Gastrocnemius medialis (tissue), 4 donors: ENCODE data around the gene FLT4.

ENCODE experiments used
- POLR2A ChIP-seq, 2 donors: fragments of 450-650 bp; IDR thresholded peaks; one replicate each; pipeline ENCODE4 v1.6.1; 2017; ENCODE audit warnings: antibody characterized with exemption in 2 of 2, mild to moderate bottlenecking in 2 of 2, moderate library complexity in 2 of 2
- TF ChIP-seq, protein P1 (sequence below), 5 experiments: fragments of 450-650 bp in 3 of 5; fragments of 200-600 bp in 2 of 5; sonication (generic) in 2 of 5; IDR thresholded peaks in 4 of 5; conservative IDR thresholded peaks in 1 of 5; 1 replicate in 4 of 5; 2 replicates in 1 of 5; pipeline ENCODE4 v1.5.1; 2016 to 2019; ENCODE audit warnings: antibody characterized with exemption in 5 of 5, mild to moderate bottlenecking in 3 of 5, moderate library complexity in 3 of 5

DNA sequence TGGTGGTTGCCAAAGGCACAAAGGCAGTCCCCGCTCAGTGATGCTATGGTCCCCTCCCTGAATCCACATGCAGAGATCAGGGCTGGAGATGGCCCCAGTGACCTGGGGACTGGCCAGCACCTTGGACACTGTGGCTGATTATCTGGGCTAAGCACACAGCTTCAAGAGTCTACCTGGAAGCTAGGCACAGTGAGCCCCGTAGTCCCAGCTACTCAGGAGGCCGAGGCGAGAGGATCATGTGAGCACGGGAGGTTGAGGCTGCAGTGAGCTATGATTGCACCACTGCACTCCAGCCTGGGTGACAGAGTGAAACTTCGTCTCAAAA, 49.8 kb downstream of the FLT4 start:
- no peak for TF ChIP-seq POLR2A (IDR thresholded peaks at IDR 0.05)
- TF ChIP-seq, protein P1, sequence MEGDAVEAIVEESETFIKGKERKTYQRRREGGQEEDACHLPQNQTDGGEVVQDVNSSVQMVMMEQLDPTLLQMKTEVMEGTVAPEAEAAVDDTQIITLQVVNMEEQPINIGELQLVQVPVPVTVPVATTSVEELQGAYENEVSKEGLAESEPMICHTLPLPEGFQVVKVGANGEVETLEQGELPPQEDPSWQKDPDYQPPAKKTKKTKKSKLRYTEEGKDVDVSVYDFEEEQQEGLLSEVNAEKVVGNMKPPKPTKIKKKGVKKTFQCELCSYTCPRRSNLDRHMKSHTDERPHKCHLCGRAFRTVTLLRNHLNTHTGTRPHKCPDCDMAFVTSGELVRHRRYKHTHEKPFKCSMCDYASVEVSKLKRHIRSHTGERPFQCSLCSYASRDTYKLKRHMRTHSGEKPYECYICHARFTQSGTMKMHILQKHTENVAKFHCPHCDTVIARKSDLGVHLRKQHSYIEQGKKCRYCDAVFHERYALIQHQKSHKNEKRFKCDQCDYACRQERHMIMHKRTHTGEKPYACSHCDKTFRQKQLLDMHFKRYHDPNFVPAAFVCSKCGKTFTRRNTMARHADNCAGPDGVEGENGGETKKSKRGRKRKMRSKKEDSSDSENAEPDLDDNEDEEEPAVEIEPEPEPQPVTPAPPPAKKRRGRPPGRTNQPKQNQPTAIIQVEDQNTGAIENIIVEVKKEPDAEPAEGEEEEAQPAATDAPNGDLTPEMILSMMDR (IDR thresholded peaks at IDR 0.05 in 4 of 5, conservative IDR thresholded peaks at IDR 0.05 in 1 of 5) = no peak
